NCI-H510A (cell line): ENCODE measurements around the gene ZFHX3.

Experiments
- DNase-seq: peaks from one replicate; lab custom pipeline; 2025; lab: John Stamatoyannopoulos, UW

The ZFHX3 gene

DNA sequence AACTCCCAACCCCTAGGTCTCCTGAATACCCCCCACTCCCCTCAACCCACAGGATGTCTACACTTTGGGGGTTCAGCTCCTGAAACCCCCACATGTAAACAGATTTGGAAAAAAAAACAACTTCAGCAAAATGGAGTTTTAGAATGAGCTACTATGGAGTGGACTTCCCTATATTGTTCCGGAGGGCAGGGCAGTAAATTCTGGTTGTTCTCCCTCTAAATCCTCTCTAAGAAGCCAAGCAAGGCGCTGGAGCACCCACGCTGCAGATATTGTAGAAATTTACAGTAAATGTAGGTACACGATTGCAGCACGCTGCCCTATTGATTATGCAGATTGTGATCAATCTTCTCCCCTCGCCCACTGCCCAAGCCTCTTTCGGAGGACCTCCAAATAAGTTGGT, 8.5 kb upstream of the ZFHX3 start:
- DNase-seq = no peak

DNA sequence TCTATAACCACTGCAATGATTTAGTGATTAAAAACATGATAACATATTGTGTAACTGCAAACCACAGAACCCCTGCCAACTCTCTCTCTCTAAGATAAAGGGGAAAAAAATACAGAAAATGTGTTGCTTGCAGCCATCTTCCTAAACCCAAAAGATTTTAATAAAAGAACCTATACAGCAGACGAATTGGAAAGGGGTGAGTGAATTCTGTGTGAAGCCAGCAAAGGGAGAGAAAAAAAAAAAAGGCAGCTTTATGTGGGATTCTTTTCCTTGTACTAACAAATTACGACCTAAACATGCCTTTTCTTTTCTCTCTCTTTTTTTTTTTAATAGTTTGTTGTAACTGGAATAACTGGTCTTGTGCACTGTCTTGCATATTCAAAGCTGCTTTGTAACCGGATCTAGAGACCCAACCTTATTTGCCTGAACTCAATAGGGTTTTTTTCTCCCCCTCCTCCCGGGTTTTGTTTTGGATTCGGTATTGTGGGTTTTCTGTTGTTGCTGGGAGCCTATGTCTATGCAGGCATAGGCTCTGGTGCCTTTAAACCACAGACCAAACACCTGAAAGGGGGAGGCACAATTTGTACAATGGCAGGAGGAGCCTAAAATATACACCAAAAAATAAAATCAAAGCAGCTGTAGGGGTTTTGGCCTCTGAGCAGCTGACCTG, 7.0 kb upstream of the ZFHX3 start:
- no peak for DNase-seq

- no peak for DNase-seq
These were observed 6.5 kb upstream of the ZFHX3 start for GRCh38 chr16:73054498-73054812.

DNA sequence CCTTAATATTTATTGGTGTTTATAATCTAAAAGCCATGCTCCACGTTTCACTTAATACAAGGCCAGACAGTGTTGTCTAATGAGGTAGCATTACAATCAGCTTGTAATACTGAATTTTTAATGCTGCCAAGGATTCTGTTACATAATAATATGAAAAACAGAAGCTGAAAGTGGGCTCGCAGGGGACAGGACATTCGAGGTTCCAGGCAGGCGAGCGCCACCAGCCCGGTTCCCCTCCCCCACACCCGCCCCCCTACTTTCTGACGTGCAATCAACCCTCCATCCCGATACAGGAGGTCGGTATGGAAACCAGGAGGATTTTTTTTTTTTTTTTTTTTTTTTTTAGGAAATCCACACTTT, 6.2 kb upstream of the ZFHX3 start:
- DNase-seq = no peak

- DNase-seq = no peak
These were observed 5.6 kb upstream of the ZFHX3 start for GRCh38 chr16:73053364-73054124.

DNA sequence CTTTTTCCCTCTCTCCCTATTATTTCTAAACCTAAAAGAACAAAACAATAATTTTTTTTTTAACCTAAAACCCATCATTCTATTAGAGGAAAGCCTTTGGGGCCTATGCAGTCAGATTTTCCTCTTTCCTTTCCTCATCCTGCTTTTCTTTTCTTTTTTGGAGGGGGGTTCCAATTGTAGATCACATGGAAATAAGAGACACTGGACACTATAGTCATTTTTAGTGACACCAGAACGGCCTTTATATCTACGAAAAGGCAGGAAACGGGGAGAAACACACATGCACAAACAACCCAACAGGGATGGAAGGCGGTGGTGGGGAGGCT, 5.1 kb upstream of the ZFHX3 start:
- no peak for DNase-seq

GRCh38 chr16:73052576-73052975, 4.6 kb upstream of the ZFHX3 start:
- DNase-seq = no peak

GRCh38 chr16:73051961-73052360, 4.0 kb upstream of the ZFHX3 start:
- DNase-seq = no peak

GRCh38 chr16:73051226-73051625, 3.3 kb upstream of the ZFHX3 start:
- no peak for DNase-seq

DNA sequence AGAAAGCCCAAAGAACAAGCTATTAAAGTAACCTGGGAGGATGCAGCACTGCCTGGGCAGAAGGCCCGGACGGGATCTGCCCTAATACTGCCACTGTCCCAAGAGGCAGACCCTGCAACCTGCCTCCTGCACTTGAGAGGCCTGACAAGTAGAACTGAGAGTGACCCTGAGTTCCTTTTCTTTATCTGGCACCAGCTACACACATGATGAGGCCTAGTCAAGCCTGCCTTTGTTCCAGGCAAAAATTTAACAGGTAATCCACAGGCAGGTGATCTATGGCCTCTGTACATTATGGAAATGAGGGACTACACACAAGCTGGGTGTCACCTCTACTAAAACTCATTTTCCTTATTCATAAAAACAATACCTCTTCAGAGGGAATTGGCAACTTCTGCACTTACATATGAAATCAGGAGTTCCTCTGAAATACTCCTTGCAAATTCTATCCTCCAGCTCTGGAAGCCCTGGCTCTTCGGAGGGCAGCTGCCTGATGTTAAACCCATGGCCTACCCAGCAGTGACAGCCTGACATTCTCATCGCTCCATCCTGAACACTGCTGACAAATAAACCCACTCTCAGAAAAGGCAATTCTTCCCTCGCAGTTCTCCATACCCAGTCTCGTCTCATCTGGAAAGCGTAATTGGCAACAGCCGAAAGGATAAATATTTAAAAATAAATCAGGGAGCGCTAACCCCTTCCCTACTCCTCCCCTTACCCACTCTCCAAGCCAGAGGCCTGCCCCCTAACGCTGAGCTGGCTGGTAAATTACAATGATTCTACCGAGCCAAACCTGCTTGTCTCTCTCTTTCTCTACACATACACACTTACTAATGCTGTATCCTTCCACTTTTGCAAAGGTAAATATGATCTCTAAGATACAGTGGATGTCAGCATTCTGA, 2.5 kb upstream of the ZFHX3 start:
- no peak for DNase-seq

DNA sequence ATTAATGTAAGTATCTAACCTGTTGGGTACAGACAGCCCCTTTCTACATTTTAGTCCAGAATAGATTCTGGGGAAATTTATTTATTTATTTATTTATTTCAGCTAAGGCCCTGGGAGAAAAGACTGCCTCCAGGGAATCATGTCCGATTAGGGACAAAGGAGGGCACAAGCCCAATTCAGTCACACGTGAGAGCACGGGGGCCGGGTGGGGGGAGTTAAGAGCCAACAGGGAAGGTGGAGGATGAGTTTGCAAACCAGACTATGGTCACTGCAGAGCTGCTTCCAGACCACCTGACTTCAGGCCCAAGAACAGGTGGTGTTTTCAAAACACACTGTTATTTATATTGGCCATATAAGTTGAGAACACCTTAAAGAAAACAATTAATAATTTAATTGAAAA, 1.6 kb upstream of the ZFHX3 start:
- DNase-seq = no peak

GRCh38 chr16:73049091-73049490, 1.2 kb upstream of the ZFHX3 start:
- DNase-seq = no peak

DNA sequence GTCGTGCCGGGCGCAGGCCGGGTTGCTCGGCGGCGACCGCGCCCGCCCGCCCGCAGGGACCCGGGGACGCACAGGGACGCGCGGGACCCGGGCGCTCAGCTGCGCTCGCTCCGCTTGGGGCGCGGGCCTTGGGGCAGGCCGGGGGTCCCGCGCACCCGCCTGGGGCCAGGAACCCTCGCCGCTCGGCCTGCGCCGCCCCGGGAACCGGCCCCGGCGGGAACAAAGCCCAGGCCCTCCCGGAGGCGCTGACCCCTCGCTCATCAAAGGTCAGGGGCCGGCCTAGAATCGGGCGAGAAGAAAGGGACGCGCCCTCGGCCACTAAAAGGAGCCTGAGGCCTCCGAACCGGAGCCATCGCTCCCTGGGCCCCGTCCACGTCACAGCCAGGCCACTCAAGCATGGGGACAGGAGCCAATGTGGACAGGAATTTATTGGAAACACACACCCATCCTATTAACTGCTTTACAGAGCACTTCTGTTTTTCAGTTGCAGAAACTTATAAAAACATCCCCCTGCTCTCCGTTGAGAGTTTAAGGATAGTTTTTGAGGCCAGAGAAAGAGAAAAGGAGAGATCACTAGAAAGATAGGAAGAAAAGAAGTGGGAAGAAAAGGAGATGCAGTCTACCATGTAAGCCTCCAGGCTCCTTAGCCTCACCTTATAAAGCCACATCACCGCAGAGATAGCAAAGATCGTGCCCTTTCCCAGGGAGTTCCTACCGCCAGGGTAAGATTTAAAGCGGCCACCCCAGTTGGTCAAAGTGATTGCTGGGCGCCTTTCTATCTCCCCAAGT, 558 bp upstream of the ZFHX3 start:
- DNase-seq = no peak

DNA sequence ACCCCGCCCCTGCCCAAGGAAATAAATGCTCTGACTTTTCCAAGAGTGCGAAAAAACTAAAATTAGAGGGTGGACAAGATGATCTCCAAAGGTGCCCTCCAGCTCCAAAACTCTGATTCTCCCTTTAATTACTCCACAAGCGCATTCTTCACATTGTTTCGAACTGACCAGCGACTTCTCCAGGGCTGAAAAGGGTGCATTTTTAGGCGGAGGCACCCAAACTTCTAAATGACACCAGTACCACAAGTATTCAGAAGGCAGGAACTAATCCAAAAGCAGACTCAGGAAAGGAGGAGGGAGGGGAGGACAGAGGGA, 750 bp downstream of the ZFHX3 start:
- DNase-seq = no peak

- DNase-seq = no peak
These were observed 1.1 kb downstream of the ZFHX3 start for GRCh38 chr16:73046849-73047214.

DNA sequence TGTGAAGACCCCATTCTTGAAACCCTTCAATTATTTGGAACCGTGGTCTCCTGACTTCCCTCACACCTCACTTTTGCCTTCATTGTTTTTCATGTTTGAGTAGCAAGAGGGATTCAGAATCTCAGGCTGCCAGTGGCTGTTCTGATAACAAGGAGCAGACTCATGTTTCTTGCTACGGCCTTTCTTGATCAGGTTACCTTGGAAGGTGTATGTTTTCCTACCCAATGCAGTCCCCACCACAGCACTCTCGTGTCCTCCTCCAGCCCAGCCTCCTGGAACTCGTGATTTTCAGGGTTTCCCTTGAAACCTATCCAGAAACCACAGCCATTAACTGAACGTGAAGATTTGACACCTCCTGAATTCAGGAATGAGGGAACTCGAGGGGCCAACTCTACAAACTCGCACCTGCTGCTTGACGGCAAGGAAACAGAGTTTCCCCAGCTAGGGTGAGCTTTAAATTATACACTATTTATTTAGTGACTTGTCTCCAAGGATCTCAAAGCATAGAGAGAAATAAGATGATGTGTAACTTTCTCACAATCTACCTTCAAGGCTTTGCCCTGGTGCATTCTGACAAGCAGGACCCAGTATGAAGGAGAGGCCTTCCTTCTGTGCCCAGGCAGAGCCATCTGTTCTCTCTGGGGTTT, 1.6 kb downstream of the ZFHX3 start:
- no peak for DNase-seq

DNA sequence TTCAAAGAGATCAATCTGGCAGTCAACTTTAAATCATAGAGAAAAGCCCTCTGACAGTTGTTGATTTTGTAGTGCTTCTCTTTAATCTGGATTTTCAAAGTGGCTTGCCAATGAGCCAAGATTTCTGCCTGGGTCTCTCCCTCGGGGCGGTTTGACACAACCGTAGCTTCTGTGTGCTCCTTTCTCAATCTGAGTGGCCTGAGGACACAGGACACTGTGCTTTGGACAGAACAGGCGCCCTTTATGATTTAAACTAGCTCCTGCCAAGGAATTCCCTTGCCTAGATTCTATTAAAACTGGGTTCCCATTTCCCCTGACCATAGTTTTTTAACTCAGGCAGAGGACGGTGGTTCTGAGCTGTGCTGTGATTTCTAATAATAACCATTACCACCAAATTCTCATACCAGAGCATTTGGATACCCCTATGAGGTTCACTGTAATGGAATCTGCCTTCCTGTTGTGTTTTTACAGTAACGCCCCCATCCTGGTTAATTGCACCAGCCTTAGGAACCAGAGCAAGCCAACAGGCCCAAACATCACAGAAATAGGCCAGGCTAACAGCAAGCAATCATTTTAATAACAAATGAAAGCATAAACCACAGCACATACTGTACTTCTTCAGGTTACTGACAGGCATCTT, 4.0 kb downstream of the ZFHX3 start:
- DNase-seq = no peak

DNA sequence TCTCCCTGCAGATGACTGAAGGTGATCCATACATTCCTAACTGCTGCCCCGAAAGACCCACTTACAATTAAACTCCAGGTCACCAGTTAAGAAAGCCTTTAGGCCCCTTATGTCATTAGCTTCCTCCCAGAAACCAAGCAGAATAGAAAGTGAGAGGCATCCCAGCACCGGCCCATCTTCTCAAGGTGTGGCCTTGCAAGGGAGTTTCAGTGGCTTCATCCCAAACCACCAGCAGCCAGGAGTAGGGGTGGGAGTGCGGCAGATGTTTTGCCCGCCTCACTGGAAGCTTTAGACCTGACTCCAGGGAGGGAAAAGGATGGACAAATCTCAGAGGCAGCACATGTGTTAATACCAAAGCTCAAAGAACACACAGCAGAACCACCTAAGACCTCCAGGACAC, 5.1 kb downstream of the ZFHX3 start:
- no peak for DNase-seq

GRCh38 chr16:73041676-73042075, 6.3 kb downstream of the ZFHX3 start:
- DNase-seq = no peak

GRCh38 chr16:73040735-73041402, 7.1 kb downstream of the ZFHX3 start:
- no peak for DNase-seq

DNA sequence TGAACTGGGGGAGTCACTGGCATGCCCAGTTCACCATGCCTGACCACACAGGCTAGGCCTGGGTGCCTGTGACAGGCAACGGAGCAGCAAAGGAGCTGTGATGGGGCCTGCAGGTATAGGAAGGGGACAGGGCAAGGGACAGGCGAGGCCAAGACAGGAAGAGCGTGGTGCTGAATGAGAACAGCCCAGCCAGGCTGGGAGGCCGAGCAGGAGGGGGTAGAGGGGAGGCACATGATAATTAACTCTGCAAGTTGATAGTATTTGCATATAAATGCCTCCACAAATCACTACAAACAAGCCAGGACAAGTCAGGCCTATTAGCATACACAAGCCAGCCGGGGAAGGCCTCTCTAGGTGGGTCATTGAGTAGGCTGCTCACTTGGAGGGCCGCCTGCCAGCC, 7.8 kb downstream of the ZFHX3 start:
- DNase-seq = no peak
